Esophagus muscularis mucosa (tissue), 3 donors: ENCODE measurements around the gene SLC24A3.
A peak's percentile ranks its signal among the peaks of the same experiment; 100 is the strongest.

Source experiments
- CTCF ChIP-seq, 3 experiments: fragments of 200-600 bp in 2 of 3; fragments of 450-650 bp in 1 of 3; sonication (generic) in 2 of 3; IDR thresholded peaks; one replicate each; pipeline ENCODE4 v1.5.1; 2017 to 2019; ENCODE audit warnings: antibody characterized with exemption in 3 of 3, mild to moderate bottlenecking in 2 of 3, moderate library complexity in 1 of 3
- POLR2A ChIP-seq: fragments of 450-650 bp; IDR thresholded peaks from one replicate; pipeline ENCODE4 v1.6.1; 2017; ENCODE audit warnings: antibody characterized with exemption, moderate library complexity, mild to moderate bottlenecking, low read depth
- POLR2AphosphoS5 ChIP-seq, 2 donors: sonication (generic); formaldehyde crosslinking; IDR thresholded peaks; one replicate each; pipeline ENCODE4 v1.6.1; 2017; ENCODE audit warnings: antibody characterized with exemption in 2 of 2

- TF ChIP-seq POLR2A (no peak), CTCF (IDR thresholded peaks at IDR 0.05) (peak; percentile 26 to 57 (median 28)), POLR2AphosphoS5 (IDR thresholded peaks at IDR 0.05) (no peak)
Measured at GRCh38 chr20:19628570-19629134, 416.2 kb downstream of the SLC24A3 start.
